Stimulated activated CD8-positive, alpha-beta memory T cell treated with anti-CD3 and anti-CD28 coated beads, Interleukin-12 subunit alpha, Interleukin-12 subunit beta, amount 100 ng/mL, for 1 hour (primary cell): ENCODE results near the gene APBA1.

Experiments used
- DNase-seq: peaks from one replicate; pipeline ENCODE4 v3.0.0-alpha.2; 2020; ENCODE audit warnings: low read depth

APBA1 gene

GRCh38 chr9:69671879-69672595, at the start of gene APBA1:
TSS of gene APBA1 (minus strand) at chr9:69672371.
- no peak for DNase-seq

GRCh38 chr9:69719983-69720382, 47.8 kb upstream of the APBA1 start:
- no peak for DNase-seq

- no peak for DNase-seq
Measured at GRCh38 chr9:69719367-69719766, 47.2 kb upstream of the APBA1 start.

GRCh38 chr9:69718218-69718617, 46.0 kb upstream of the APBA1 start:
- DNase-seq: no peak

GRCh38 chr9:69715825-69716224, 43.7 kb upstream of the APBA1 start:
- DNase-seq: no peak

DNA sequence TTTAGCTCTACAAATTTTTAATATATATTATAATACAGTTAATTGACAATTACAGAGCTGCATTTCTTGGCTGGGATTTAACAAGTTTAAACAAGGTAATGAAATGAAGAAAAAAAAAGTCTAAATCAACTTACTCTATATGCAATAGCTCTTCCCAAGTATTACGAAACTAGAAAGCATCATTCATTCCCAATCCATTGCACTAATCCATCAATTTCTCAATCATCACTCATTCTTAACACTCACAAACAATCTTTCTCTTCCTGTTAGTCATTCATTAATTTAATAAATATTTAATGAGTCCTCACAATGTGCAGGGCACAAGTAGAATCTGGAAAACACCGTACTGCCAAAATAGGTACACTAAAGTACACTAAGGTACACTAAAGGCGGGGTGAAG, 42.9 kb upstream of the APBA1 start:
- DNase-seq: no peak

- no peak for DNase-seq
Measured at GRCh38 chr9:69697475-69697874, 25.3 kb upstream of the APBA1 start.

- DNase-seq: no peak
Measured at GRCh38 chr9:69696802-69697201, 24.6 kb upstream of the APBA1 start.

- DNase-seq: no peak
Measured at GRCh38 chr9:69689991-69690538, 17.9 kb upstream of the APBA1 start.

DNA sequence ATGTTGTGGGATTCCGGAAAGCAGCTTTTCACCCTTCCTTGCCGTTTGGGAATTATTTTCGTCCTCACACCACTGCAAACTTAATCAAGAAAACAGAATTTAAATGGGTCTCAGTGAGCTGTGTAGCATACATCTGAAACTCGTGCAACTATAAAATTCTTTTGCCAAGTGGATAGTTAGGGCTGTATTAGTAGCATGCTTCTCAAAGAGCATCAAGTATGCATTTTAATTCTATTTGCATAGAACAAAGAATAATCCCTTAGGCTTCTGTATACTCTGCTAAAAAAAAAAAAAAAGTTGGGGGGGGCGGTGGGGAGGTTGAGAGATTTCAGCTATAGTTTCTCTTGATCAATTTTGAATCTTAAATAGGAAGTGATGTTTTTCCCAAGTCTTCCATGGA, 11.8 kb upstream of the APBA1 start:
- DNase-seq: no peak

- DNase-seq: no peak
Measured at GRCh38 chr9:69678843-69679538, 6.8 kb upstream of the APBA1 start.

- DNase-seq: no peak
Measured at GRCh38 chr9:69677931-69678330, 5.8 kb upstream of the APBA1 start.

DNA sequence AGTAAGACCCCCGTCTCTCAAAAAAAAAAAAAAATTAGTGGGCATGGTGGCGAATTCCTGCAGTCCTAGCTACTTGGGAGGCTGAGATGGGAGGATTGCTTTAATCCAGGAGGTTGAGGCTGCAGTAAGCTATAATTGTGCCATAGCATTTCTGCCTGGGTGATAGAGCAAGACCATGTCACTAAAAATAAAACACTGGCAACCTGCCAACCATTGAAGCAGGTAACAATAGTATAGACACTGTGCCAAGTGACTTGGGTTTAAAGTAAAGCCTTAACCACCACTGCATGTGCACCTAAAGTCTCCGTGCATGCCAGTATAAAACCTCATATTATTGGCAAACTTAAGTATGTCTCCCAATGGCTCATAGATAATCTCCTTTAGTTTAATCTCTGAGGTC, 3.4 kb upstream of the APBA1 start:
- no peak for DNase-seq

- no peak for DNase-seq
Measured at GRCh38 chr9:69674716-69675438, 2.7 kb upstream of the APBA1 start.

DNA sequence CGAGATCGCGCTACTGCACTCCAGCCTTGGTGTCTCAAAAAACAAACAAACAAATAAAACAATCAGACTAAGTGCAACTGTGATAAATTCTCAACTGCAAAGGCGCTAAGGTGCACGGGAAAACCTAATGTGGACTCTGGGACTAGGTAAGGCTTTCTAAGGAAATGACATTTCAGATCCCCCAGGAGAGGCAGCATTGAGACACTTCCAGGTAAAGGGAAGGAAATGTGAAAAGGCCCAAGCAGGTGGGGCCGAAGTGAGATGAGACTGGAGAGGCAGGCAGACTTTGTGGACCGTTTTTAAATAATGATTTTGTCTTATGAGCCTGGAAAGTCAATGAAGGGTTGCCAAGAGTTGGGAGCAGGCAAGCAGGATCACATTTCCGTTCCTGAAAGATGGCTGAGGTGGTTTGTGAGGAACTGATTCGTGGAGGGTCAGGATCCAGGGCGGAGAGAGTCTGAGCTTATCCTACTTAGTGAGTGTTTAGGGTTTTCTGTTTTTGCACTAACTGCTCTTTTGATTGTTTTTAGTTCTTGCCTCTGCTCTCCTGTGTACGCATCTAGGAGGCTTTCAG, 2.0 kb upstream of the APBA1 start:
- no peak for DNase-seq

DNA sequence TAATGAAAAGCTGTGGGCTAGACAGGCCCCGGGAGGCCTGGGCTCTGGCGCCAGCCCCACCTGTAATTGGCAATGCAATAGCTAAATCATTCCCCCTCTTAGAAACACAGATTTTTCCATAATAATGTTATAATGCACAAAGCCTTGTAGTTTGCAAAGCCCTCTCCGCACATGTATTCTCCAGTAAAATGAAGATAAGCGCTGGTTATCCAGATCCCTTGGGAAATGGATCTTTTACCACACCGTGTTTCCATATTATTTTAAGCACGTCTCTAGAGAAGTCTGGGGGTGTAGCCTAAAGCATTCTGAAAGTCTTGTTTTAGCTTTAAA, 1.1 kb upstream of the APBA1 start:
- DNase-seq: no peak

DNA sequence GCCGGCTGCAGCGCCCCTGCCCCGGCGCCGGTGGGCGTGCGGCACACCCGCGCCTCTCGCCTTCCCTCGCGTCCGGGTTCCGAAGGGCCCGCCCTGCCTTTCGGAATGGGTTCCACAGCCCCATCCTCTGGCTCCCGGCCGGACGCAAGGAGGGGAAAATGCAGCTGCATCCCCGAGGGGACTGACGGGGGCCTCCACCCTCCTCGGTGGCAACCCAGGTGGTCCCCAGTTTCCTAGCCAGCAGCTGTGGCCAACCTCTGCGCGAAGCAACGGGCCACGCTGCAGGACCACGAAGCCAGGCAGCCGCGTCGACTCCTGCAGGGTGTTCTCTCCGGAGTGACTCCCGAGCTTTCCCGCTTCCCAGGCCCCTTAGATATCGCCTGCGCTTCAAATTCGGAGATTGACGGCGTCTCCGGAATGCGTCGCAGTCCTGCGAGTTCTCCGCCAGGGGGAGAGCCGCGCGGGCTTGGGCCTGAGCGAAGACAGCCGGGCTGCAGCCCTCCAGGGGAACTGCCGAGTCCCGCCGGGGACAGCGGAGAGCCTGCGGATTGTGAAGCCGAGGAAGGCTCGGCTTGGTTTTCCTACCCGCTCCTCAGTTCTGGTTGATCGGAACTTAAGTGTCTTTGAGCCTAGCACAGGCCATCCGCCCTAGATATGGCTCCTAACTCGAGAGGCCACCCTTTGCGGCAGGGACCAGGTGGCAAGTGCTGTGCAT, 582 bp upstream of the APBA1 start:
- DNase-seq: peak; percentile 53

GRCh38 chr9:69671311-69671878, 776 bp downstream of the APBA1 start:
- DNase-seq: no peak

- no peak for DNase-seq
Measured at GRCh38 chr9:69667306-69667705, 4.9 kb downstream of the APBA1 start.

GRCh38 chr9:69660304-69660703, 11.9 kb downstream of the APBA1 start:
- no peak for DNase-seq

DNA sequence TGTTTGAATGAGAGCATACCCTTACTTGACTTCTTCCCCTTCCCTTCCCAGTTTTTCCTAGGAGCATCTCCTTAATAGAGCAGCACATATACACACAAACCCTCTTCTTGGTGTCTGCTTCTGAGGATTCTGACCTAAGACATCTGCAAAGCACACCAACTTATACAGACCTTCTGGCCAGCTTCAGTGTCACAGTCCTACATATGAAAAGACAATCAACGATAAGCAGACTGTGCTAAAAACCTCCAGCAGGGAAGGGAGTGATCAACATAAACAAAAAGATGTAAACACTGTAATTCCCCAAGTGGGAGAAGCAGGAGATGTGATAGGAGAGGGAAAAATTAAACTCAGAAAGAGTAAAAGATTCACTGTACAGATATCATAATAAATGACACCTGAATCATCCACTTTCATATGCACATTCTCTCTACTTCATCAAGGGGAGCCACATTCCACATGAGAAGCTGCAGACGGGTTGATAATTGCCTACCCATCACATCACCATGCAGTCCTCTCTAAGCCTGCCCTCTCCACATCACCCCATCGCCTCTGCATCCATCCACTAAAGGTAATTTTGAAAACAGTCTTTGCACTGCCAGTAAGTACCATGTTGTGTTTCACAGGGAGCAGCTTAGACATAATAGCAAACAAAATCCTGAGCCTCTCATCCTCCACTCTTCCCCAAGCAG, 13.0 kb downstream of the APBA1 start:
- DNase-seq: no peak
